GM19452 (cell line): ENCODE measurements around the gene ME3.

Experiments used
- ATAC-seq: cut with Tn5 transposase; IDR thresholded peaks from one replicate; pipeline ENCODE4 v1.9.1; 2021; ENCODE audit not compliant: unreplicated experiment

ME3 gene

GRCh38 chr11:86398106-86398505 lies 274.3 kb downstream of the ME3 start:
- ATAC-seq: no peak

GRCh38 chr11:86397351-86397750 lies 275.1 kb downstream of the ME3 start:
- ATAC-seq: no peak

GRCh38 chr11:86396396-86396795 lies 276.0 kb downstream of the ME3 start:
- ATAC-seq: no peak

- ATAC-seq: no peak
Observed at GRCh38 chr11:86395061-86395551, 277.3 kb downstream of the ME3 start.
